Sigmoid colon (tissue), 4 donors: ENCODE measurements around the gene RETN.

ENCODE experiments used
- EP300 ChIP-seq, 4 donors: sonication (generic); formaldehyde crosslinking; IDR thresholded peaks; one replicate each; pipeline ENCODE4 v1.6.1; 2017; ENCODE audit warnings: antibody characterized with exemption in 4 of 4
- POLR2A ChIP-seq, 2 donors: fragments of 450-650 bp; IDR thresholded peaks; one replicate each; pipeline ENCODE4 v1.6.1; 2016; ENCODE audit warnings: antibody characterized with exemption in 2 of 2, mild to moderate bottlenecking in 2 of 2, moderate library complexity in 2 of 2
- POLR2AphosphoS5 ChIP-seq, 4 donors: sonication (generic); formaldehyde crosslinking; IDR thresholded peaks; one replicate each; pipeline ENCODE4 v1.6.1; 2017; ENCODE audit warnings: antibody characterized with exemption in 4 of 4
- TF ChIP-seq, protein P1 (sequence below), 4 experiments: fragments of 450-650 bp in 3 of 4; fragments of 200-600 bp in 1 of 4; IDR thresholded peaks; one replicate each; pipeline ENCODE4 v1.5.1; 2016 to 2019; ENCODE audit warnings: antibody characterized with exemption in 4 of 4, mild to moderate bottlenecking in 3 of 4, moderate library complexity in 2 of 4

DNA sequence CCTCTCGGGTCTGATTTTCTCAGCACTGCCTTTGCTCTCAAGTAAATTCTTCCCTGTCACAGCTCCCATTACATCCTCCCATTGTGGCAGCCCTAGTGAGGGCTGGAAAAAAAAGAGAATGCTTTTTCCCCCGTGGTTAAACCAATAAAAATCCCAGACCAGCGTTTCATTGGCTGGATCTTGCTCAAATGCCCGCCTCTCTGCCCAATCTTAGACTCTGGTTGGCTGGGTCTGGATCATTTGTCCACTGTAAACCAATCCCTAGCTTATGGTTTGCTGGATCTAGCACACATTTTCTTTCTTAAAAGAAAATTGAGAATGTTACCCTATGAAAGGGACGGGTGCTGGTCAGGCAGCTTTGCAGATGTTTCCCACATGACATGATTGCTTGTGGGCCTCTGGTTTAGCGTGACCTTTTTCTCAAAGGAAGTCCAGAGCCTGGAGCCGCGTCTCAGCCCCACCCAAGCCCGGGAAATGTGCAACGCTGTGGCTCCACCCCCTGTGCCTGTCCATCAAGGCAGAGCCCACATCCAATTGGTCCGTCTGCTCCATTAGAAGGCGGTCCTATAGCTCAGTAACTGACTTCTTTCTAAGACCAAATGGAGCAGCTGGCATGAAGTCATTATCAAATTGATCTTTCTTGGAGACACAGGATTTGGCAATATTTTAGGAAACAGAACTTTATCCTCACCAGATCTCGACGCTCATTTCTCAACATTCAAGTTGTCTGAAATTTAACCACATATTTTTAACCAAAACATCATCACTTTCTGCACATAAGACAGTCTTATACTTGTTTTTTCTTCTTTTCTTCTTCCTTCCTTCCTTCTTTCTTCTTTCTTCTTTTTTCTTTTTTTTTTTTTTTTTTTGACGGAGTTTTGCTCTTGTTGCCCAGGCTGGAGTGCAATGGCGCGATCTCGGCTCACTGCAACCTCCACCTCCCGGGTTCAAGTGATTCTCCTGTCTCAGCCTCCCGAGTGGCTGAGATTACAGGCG, 5.5 kb downstream of the RETN start:
- TF ChIP-seq POLR2A (IDR thresholded peaks at IDR 0.05), result no peak
- TF ChIP-seq, protein P1, sequence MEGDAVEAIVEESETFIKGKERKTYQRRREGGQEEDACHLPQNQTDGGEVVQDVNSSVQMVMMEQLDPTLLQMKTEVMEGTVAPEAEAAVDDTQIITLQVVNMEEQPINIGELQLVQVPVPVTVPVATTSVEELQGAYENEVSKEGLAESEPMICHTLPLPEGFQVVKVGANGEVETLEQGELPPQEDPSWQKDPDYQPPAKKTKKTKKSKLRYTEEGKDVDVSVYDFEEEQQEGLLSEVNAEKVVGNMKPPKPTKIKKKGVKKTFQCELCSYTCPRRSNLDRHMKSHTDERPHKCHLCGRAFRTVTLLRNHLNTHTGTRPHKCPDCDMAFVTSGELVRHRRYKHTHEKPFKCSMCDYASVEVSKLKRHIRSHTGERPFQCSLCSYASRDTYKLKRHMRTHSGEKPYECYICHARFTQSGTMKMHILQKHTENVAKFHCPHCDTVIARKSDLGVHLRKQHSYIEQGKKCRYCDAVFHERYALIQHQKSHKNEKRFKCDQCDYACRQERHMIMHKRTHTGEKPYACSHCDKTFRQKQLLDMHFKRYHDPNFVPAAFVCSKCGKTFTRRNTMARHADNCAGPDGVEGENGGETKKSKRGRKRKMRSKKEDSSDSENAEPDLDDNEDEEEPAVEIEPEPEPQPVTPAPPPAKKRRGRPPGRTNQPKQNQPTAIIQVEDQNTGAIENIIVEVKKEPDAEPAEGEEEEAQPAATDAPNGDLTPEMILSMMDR (IDR thresholded peaks at IDR 0.05), result no peak
- no peak for TF ChIP-seq EP300 (IDR thresholded peaks at IDR 0.05)
- no peak for TF ChIP-seq POLR2AphosphoS5 (IDR thresholded peaks at IDR 0.05)
